NCI-H1105 (cell line): ENCODE measurements around the gene CLASP1.
A peak's percentile ranks its signal among the peaks of the same experiment; 100 is the strongest.
"Not testable (repeated sequence)": the region's sequence is repeated elsewhere in the genome, so short reads cannot be mapped to it uniquely, and the experiment has no call there.

Experiments used
- DNase-seq: peaks from one replicate; lab custom pipeline; 2025; lab: John Stamatoyannopoulos, UW

Gene CLASP1

DNA sequence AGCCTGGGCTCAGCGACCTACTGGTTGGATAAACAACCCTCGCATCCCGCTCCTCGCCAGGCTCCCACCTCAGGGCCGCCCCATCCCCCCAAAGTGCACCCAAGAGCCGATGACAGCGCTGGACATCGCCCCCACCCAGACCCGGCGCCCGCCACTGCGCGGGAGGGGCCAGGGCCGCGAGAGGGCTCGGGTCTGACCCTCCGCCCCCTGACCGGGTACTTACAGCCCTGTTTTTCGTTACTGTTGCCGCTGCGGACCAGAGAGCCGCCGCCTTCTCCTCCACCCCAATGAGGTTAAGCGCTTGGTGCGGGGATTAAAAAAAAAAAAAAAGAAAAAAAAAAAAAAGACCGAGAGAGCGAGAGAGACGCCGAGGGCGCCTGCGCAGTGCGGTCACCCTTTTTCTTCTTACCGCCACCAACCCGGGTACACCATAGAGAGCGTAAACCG lies at the start of gene CLASP1:
TSS of gene CLASP1 (minus strand) at position 314 of the 447 bp plus-strand sequence. CDS start 43,567 bp downstream, outside the sequence.
- DNase-seq: peak; percentile 37

DNA sequence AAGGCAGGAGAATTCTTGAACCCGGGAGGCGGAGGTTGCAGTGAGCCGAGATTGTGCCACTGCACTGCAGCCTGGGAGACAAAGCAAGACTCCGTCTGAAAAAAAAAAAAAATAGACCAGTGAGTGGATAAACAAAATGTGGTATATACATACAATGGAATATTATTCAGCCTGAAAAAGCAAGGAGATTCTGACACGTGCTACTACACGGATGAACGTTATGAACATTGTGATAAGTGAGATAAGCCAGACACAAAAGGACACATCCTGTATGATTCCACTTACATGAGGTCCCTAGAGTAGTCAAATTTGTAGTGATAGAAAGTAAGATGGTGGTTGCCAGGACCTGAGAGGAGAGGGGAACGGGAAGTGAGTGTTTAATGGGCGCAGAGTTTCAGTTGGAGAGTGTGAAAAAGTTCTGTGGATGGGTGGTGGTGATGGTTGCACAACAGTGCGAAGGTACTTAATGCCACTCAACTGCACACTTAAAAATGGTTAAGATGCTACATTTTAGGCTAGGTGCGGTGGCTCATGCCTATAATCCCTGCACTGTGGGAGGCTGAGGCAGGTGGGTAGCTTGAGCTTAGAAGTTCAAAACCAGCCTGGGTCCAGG lies 49.2 kb upstream of the CLASP1 start:
- no peak for DNase-seq

DNA sequence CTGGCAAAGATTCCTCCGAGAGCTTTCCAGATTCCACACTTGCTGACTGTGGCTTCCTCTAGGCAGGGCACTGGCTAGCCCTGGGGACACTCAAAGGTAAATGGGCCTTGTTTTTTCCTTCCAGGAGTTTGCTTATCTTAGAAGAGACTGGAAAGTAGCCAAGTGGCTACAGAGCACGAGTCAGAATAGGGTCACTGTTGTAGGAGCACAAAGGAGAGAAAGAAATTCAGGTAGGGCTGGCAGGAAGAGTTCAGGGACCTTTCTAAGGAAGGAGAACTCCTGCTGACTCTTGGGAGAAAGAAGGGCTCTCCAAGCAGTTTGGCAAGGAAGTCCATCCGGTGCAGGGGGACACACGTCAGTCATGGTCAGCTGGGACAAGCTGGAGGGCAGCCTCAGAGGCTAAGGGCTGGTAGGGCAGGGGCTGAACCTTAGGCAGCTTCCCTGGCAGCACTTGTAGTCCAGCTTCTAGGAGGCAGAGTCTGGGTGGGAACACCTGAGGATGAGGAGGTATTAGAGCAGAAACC lies 47.9 kb upstream of the CLASP1 start:
- no peak for DNase-seq

DNA sequence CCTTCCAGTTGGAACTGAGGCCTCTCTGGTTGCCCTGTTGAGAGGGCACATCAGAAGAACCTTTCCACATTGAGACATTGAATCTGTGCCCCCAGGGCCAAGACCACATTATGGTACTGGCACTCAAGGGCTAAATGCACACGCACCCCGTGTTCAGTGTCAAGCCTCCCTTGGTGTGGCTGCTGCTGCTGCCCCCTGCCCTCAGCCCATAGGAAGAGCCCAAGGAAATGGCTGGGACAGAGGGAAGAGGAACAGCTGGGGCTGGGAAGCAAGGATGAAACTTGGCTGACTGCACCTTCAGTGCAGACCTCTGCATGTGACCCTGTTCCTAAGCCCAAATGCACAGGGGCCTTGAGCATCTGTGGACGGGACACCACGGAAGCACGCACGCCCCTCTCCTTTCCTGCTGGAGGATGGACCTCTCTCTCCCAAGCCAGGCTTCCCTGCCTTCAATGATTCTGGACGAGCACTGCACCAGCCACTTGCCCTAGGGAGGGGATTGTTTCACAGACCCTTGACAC lies 47.2 kb upstream of the CLASP1 start:
- DNase-seq: no peak

DNA sequence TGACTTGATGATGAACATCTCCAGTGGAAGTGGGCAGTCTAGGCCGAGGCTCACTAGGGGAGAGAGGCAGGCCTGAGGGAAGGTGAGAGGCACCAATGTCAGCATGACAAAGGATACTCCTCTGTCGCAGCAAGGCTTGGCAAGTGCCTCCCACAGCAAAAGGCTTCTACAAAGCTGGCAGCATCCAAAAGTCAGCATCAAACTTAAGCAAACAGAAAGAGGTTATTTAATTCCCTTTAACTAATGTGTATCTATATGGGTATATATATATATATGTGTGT lies 45.8 kb upstream of the CLASP1 start:
- no peak for DNase-seq

GRCh38 chr2:121694398-121695170 lies 45.3 kb upstream of the CLASP1 start:
- DNase-seq: no peak

DNA sequence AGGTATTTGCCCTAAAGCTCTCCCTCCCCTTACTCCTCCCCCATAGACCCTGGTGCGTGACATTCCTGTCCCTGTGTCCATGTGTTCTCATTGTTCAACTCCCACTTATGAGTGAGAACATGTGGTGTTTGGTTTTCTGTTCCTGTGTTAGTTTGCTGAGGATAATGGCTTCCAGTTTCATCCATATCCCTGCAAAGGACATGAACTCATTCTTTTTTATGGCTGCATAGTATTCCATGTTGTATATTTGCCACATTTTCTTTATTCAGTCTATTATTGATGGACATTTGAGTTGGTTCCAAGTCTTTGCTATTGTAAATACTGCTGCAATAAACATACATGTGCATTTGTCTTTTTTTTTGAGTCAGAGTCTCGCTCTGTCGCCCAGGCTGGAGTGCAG lies 41.3 kb upstream of the CLASP1 start:
- DNase-seq: not testable (repeated sequence)

DNA sequence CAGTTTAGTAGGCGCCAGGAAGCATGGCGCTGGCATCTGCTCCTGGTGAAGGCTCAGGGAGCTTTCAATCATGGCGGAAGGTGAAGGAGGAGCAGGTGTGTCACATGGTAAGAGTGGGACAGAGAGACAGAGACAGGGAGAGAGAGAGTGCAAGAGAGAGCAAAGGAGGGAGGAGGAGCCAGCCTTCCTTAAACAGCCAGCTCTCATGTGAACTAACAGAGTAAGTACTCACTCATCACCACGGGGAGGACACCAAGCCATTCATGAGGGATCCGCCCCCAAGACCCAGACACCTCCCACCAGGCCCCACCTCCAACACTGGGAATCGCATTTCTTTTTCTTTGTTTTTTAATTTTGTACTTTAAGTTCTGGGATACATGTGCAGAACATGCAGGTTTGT lies 40.8 kb upstream of the CLASP1 start:
- no peak for DNase-seq

DNA sequence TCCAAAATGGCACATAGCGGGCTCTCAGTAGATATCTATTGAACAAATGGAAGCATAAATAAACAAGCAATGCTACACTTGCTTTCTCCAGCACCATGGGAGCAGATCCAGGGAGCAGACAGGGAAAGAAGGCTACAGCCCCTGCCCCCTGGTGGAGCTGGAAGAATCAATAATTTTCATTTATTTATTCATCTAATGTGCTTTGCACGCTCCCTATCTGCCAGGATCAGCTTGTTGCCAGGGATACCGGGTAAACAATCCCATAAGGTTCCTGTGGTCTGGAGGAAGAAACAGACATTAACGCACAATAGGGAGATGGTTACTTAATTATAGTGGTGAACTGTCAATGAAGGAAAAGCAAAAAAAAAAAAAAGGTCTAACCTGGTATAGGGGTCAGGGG lies 40.1 kb upstream of the CLASP1 start:
- DNase-seq: no peak

DNA sequence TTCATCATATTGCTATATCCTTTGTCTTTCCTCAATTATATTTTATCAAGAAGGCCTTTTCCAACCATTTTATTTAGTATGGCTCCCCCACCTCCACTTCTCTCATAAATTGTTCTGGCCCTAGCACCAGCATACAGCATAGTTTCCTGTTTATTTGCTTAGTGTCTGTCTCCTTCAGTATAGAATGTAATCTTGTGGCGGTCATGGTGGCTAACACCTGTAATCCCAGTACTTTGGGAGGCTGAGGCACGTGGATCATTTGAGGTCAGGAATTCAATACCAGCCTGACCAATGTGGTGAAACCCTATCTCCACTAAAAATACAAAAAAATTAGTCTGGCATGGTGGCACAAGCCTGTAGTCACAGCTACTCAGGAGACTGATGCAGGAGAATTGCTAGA lies 39.6 kb upstream of the CLASP1 start:
- no peak for DNase-seq

DNA sequence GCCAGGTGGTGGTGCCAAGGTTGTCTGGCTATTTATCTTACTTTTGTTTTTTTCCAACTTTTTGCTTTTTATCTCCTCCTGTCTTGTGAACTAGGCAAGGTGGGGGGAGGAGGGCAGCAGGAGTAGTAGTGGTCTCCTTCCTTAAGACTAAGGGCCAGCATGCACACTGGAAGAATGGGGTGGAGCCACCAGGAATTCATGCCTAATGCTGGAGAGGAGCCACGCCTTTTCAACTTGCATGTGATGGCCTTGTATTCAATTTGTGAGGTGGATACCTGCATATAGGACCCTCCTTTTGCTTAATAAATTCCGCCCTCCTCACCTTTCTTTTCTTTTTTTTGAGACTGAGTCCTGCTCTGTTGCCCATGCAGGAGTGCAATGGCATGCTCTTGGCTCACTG lies 37.6 kb upstream of the CLASP1 start:
- no peak for DNase-seq

- no peak for DNase-seq
Observed at GRCh38 chr2:121686218-121686617, 37.0 kb upstream of the CLASP1 start.

DNA sequence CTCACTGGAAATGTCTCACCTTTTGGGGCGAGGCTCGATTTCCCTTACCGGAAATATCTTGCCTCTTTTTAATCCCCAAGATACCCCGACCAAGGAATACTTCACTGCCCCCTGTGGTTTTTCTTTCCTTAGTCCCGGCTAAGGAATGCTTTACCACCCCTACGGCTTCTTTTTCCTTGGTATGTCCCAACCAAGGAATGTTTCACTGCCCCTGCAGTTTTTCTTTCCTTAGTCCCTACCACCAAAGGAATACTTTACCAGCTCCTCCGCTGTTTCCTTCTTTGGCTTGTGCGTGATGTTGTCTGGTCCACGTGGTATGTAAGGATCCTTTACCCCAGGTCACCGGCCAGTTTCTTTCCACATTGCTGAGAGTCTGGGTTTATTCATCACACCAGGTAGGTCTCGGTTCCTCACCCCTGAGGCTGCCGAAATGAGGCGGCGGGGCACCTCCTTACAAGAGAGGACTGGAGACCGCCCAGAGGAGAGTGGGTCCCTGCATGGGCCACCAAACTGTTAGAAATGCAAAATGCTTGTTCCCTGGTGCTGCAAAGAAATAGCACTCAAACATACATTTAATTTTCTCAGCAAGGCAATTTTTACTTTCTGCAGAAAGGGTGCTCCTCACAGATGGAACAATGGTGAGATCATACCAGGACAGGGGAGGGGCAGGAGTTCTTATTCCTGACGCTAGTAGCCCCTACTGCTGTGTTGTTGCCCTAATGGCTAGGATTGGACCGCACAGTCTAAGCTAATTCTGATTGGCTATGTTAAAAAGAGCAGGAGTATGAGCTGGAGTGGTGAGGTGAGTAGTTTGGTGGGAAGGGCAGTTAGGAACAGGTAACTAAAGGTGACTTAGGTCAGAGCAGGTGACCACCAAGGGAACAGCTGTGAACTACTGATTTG lies 33.4 kb upstream of the CLASP1 start:
- no peak for DNase-seq

- DNase-seq: no peak
Observed at GRCh38 chr2:121677855-121678254, 28.6 kb upstream of the CLASP1 start.

- not testable (repeated sequence) for DNase-seq
Observed at GRCh38 chr2:121671621-121672020, 22.4 kb upstream of the CLASP1 start.

DNA sequence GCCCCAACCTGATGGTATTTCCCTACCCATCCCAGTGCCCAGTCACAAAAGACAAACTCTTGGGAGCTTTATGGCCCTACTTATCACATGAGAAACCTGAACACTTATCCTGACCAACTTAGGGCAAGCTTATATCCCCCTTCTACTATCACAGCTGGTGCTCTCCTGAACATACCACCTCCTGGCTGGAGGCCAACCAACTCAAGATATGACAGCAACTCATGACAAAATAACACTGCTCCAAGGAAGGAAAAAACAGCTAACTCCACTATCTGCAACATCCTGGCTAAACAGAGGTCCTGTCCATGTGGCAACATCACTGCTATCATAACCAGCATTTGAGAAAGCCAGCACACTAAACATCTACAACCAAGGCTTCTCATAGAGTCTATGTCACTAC lies 20.9 kb upstream of the CLASP1 start:
- no peak for DNase-seq

- no peak for DNase-seq
Observed at GRCh38 chr2:121667618-121668017, 18.4 kb upstream of the CLASP1 start.

DNA sequence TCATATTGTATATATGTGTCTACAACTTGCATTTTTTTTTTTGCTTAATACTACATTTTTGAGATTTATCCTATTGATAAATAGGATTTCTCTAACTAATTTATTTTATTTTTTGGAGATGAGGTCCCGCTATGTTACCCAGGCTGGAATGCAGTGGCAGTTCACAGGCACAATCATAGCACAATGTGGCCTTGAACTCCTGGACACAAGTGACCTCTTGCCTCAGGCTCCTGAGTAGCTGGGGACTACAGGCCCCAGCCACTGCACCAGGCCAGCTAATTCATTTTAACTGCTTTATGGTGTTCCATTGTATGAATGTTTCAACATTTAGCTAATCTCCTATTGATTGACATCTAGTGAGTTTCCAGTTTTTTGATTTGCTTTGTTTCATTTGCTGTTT lies 16.8 kb upstream of the CLASP1 start:
- no peak for DNase-seq

DNA sequence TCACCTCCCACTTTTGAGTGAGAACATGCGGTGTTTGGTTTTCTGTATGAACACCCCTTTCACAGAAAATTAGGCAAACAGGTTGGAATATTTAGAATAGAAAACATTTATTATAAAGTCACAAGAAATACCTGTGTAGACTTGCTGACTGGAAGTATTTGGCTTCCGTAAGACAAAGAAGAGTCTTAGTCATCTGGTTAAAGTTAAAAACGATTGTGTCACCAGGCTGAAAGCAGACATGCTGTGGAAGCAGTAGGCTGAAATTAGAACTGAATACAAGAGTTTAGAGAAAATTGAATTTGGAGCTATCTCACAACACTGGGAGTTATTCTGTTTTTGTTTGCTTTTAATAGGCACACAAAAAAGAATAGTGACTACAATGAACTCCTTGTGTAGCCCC lies 16.2 kb upstream of the CLASP1 start:
- DNase-seq: no peak

GRCh38 chr2:121664713-121665112 lies 15.5 kb upstream of the CLASP1 start:
- DNase-seq: no peak

DNA sequence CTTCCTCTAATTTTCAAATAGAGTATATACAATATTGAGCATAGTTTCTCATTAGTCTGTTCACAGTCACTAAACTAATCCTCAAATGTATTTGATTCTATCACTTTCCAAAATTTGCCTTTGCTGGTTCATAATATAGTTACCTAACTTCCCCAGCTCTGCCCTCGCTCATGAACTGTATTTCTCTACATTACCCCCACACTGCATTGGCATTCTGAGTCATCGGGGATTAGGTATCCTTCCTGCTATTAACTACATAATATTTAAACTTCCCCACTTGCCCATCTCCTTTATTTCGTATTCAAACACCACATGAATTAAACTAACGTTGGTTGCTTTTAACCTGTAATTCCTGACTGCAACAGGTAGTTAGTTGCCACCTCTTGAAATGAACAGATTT lies 14.8 kb upstream of the CLASP1 start:
- DNase-seq: no peak

GRCh38 chr2:121663434-121663833 lies 14.2 kb upstream of the CLASP1 start:
- DNase-seq: no peak
